GM12878 (cell line): ENCODE measurements around the gene ZNF775. TPM values are rescaled to one million over a fixed set of nuclear protein-coding genes. Genes with fewer than 3 reads are reported as not detected.

ENCODE experiments used
- ATAC-seq: fragments of 200-7000 bp; cut with Tn5 transposase; 3 replicates; pipeline ENCODE4 v1.9.1; 2020; ENCODE audit warnings: mild to moderate bottlenecking, moderate library complexity
- BruUV-seq: library from RNA; stranded (reverse); fragments of 400-500 nt; replicated peaks from 2 replicates; lab custom pipeline; 2021; lab: Mats Ljungman, UMichigan
- CTCF ChIA-PET: fragments of 300-600 bp; sonication (Branson Sonifier 250); formaldehyde crosslinking; extraction: SDS; loops from one replicate; lab custom pipeline; 2021; ENCODE audit warnings: inconsistent platforms; lab: Yijun Ruan, JAX
- POLR2A ChIA-PET: fragments of 350-600 bp; formaldehyde crosslinking; extraction: SDS; loops from one replicate; lab custom pipeline; 2021; ENCODE audit warnings: inconsistent platforms; lab: Charles Lee
- RAD21 ChIA-PET: fragments of 300-600 bp; sonication (Branson Sonifier 250); formaldehyde crosslinking; loops from one replicate; lab custom pipeline; 2023; ENCODE audit warnings: antibody characterized with exemption; ENCODE audit not compliant: unreplicated experiment; lab: Charles Lee
- SMC1A ChIA-PET: fragments of 300-600 bp; sonication (Branson Sonifier 250); formaldehyde crosslinking; loops from one replicate; lab custom pipeline; 2023; ENCODE audit not compliant: unreplicated experiment, uncharacterized antibody; lab: Charles Lee
- DNase-seq: peaks from one replicate; pipeline ENCODE4 v3.0.0-alpha.2; 2011; ENCODE audit warnings: low read depth, low spot score
- FAIRE-seq: peaks from 3 replicates; lab custom pipeline; 2011; peaks lifted over from hg19 to GRCh38; lab: Jason Lieb, UNC
- H2AFZ ChIP-seq: 2 replicates; pipeline ENCODE4 v1.6.0; 2011; ENCODE audit warnings: low read depth, low read length, control low read depth; ENCODE audit not compliant: control insufficient read depth
- H3K27ac ChIP-seq: 2 replicates; pipeline ENCODE4 v1.5.1; 2011; ENCODE audit warnings: control low read depth; ENCODE audit not compliant: control insufficient read depth, insufficient read depth
- H3K27me3 ChIP-seq, 2 experiments: replicated peaks in 1 of 2; 2 replicates each; pipeline versions ENCODE4 v1.6.0 to v1.6.1; 2011; ENCODE audit warnings: low read length in 1 of 2; ENCODE audit not compliant: control insufficient read depth in 2 of 2, insufficient read depth in 2 of 2
- H3K36me3 ChIP-seq, 2 experiments: 2 replicates each; pipeline ENCODE4 v1.5.1; 2011; ENCODE audit warnings: low read length in 1 of 2; ENCODE audit not compliant: control insufficient read depth in 2 of 2, insufficient read depth in 2 of 2
- H3K4me1 ChIP-seq: 2 replicates; pipeline ENCODE4 v1.6.1; 2011; ENCODE audit warnings: mild to moderate bottlenecking, low read length, moderate library complexity, mixed read lengths; ENCODE audit not compliant: control insufficient read depth, insufficient read depth
- H3K4me2 ChIP-seq: 2 replicates; pipeline ENCODE4 v1.6.0; 2011; ENCODE audit warnings: control low read depth; ENCODE audit not compliant: control insufficient read depth, insufficient read depth
- H3K4me3 ChIP-seq: fragments of 200-600 bp; sonication (generic); 2 replicates; pipeline ENCODE4 v1.5.1; 2016
- H3K79me2 ChIP-seq: 2 replicates; pipeline ENCODE4 v1.6.0; 2011; ENCODE audit warnings: low read length; ENCODE audit not compliant: control insufficient read depth, insufficient read depth
- H3K9ac ChIP-seq: 2 replicates; pipeline ENCODE4 v1.8.0; 2011; ENCODE audit warnings: low read length, control low read depth, mixed read lengths; ENCODE audit not compliant: control insufficient read depth, insufficient read depth
- H3K9me3 ChIP-seq: replicated peaks from 3 replicates; pipeline ENCODE4 v1.5.1; 2011; ENCODE audit warnings: mild to moderate bottlenecking, low read length; ENCODE audit not compliant: control insufficient read depth, insufficient read depth
- H4K20me1 ChIP-seq: 2 replicates; pipeline ENCODE4 v1.6.0; 2011; ENCODE audit not compliant: control insufficient read depth, insufficient read depth
- BMI1 ChIP-seq: fragments of 450-650 bp; IDR thresholded peaks from 2 replicates; pipeline ENCODE4 v1.6.1; 2016; ENCODE audit warnings: mild to moderate bottlenecking, moderate library complexity, borderline replicate concordance
- EED ChIP-seq: sonication (generic); IDR thresholded peaks from 2 replicates; pipeline ENCODE4 v1.6.1; 2016; ENCODE audit warnings: antibody characterized with exemption, low read depth
- LARP7 ChIP-seq: fragments of 450-650 bp; IDR thresholded peaks from 2 replicates; pipeline ENCODE4 v1.6.1; 2017; ENCODE audit warnings: mild to moderate bottlenecking
- NFYA ChIP-seq: IDR thresholded peaks from 2 replicates; pipeline ENCODE4 v1.6.1; 2011; ENCODE audit warnings: low read depth, mild to moderate bottlenecking, low read length, improper control_type of control experiment, borderline replicate concordance
- RUNX3 ChIP-seq: IDR thresholded peaks from 2 replicates; pipeline ENCODE4 v1.6.1; 2012; ENCODE audit warnings: low read length, inconsistent platforms
- TBL1XR1 ChIP-seq: IDR thresholded peaks from 2 replicates; pipeline ENCODE4 v1.6.1; 2012; ENCODE audit warnings: low read depth, low read length, improper control_type of control experiment
- TCF7 ChIP-seq: IDR thresholded peaks from 2 replicates; pipeline ENCODE4 v1.6.1; 2014; ENCODE audit warnings: antibody characterized with exemption, borderline replicate concordance
- WGBS: methylation state at CpG from one replicate; pipeline ENCODE4 v1.1.6; 2016; ENCODE audit warnings: low lambda C conversion rate; ENCODE audit not compliant: insufficient replicate concordance, insufficient coverage; ENCODE audit errors: missing lambda C conversion rate; 5-methylcytosine and 5-hydroxymethylcytosine counted together
- in situ Hi-C: fragments of 300-500 bp; cut with MboI; formaldehyde crosslinking; loops from 9 replicates; pipeline ENCODE4 v1.14.3; 2018; ENCODE audit warnings: mixed read lengths
- intact Hi-C: fragments of 100-400 bp; cut with micrococcal nuclease; formaldehyde crosslinking; loops from one replicate; pipeline ENCODE4 v1.14.2; 2022; ENCODE audit not compliant: unreplicated experiment
- polyA plus RNA-seq, 11 experiments: library from polyadenylated mRNA; depleted of rRNA in 4 of 11; unstranded in 6 of 11; stranded (reverse) in 5 of 11; fragments of >200 nt; fragmentation: Nextera tagmentation in 4 of 11; fragmentation: Illumina TruSeq in 1 of 11; extraction: Ambion mirVana in 4 of 11; extraction: Trizol in 1 of 11; gene quantifications; 1 replicate in 1 of 11; 2 replicates in 10 of 11; pipeline versions ENCODE4 v1.2.1 to v1.2.3, GENCODE V29; 2011 to 2016; ENCODE audit warnings: inconsistent platforms in 2 of 11, missing spikeins in 2 of 11, low read depth in 1 of 11
- total RNA-seq, 4 experiments: library from RNA; depleted of rRNA in 3 of 4; stranded (reverse); fragments of >200 nt in 3 of 4; fragmentation: Illumina TruSeq in 1 of 4; extraction: Trizol in 1 of 4; gene quantifications; 2 replicates each; pipeline versions ENCODE4 v1.2.1 to v1.2.3, GENCODE V29; 2013 to 2021
- TF ChIP-seq, protein P1 (sequence below): fragments of 450-650 bp; formaldehyde crosslinking; IDR thresholded peaks from 2 replicates; pipeline ENCODE4 v1.4.0; 2022; ENCODE audit warnings: mild to moderate bottlenecking, moderate library complexity
- TF ChIP-seq, protein P2 (sequence below): fragments of 150-350 bp; IDR thresholded peaks from 2 replicates; pipeline ENCODE4 v1.6.1; 2016; ENCODE audit warnings: low read depth, low read length
- TF ChIP-seq, protein P3 (sequence below): fragments of 450-650 bp; IDR thresholded peaks from 2 replicates; pipeline ENCODE4 v1.6.1; 2017; ENCODE audit warnings: mild to moderate bottlenecking, moderate library complexity

Gene ZNF775
- total and polyA plus RNA-seq, 10 of the 15 experiments (the other 5 are each of a cell fraction or from before 2014, with no cell fraction given), result 0.05 to 14.3 (median 2.1) TPM

DNA sequence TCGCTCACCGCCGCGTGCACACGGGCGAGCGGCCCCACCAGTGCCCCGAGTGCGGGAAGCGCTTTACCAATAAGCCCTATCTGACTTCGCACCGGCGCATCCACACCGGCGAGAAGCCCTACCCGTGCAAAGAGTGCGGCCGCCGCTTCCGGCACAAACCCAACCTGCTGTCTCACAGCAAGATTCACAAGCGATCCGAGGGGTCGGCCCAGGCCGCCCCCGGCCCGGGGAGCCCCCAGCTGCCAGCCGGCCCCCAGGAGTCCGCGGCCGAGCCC is 7.2 kb upstream of the ZNF775 start:
- ChIA-PET RAD21 (no interaction called here), POLR2A (interaction anchor here (3.0 kb wide), 1 partner anchor 12 kb away, joined by 10 read pairs; no protein-coding TSS in a partner anchor), CTCF (interaction anchor here (7.7 kb wide), 1 partner anchor 33 kb away, joined by 70 read pairs; a partner anchor contains a TSS), SMC1A (no interaction called here)
- no peak overlapping the region for H3K4me2 ChIP-seq
- TF ChIP-seq LARP7 (no peak), NFYA (no peak), BMI1 (no peak), TBL1XR1 (no peak), RUNX3 (no peak), TCF7 (no peak), EED (no peak)
- TF ChIP-seq, protein P1, sequence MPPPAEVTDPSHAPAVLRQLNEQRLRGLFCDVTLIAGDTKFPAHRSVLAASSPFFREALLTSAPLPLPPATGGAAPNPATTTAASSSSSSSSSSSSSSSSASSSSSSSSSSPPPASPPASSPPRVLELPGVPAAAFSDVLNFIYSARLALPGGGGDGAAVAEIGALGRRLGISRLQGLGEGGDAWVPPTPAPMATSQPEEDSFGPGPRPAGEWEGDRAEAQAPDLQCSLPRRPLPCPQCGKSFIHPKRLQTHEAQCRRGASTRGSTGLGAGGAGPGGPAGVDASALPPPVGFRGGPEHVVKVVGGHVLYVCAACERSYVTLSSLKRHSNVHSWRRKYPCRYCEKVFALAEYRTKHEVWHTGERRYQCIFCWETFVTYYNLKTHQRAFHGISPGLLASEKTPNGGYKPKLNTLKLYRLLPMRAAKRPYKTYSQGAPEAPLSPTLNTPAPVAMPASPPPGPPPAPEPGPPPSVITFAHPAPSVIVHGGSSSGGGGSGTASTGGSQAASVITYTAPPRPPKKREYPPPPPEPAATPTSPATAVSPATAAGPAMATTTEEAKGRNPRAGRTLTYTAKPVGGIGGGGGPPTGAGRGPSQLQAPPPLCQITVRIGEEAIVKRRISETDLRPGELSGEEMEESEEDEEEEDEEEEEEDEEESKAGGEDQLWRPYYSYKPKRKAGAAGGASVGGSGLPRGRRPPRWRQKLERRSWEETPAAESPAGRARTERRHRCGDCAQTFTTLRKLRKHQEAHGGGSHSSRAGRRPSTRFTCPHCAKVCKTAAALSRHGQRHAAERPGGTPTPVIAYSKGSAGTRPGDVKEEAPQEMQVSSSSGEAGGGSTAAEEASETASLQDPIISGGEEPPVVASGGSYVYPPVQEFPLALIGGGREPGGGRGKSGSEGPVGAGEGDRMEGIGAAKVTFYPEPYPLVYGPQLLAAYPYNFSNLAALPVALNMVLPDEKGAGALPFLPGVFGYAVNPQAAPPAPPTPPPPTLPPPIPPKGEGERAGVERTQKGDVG, result no peak
- TF ChIP-seq, protein P2, sequence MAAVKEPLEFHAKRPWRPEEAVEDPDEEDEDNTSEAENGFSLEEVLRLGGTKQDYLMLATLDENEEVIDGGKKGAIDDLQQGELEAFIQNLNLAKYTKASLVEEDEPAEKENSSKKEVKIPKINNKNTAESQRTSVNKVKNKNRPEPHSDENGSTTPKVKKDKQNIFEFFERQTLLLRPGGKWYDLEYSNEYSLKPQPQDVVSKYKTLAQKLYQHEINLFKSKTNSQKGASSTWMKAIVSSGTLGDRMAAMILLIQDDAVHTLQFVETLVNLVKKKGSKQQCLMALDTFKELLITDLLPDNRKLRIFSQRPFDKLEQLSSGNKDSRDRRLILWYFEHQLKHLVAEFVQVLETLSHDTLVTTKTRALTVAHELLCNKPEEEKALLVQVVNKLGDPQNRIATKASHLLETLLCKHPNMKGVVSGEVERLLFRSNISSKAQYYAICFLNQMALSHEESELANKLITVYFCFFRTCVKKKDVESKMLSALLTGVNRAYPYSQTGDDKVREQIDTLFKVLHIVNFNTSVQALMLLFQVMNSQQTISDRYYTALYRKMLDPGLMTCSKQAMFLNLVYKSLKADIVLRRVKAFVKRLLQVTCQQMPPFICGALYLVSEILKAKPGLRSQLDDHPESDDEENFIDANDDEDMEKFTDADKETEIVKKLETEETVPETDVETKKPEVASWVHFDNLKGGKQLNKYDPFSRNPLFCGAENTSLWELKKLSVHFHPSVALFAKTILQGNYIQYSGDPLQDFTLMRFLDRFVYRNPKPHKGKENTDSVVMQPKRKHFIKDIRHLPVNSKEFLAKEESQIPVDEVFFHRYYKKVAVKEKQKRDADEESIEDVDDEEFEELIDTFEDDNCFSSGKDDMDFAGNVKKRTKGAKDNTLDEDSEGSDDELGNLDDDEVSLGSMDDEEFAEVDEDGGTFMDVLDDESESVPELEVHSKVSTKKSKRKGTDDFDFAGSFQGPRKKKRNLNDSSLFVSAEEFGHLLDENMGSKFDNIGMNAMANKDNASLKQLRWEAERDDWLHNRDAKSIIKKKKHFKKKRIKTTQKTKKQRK, result no peak
- TF ChIP-seq, protein P3, sequence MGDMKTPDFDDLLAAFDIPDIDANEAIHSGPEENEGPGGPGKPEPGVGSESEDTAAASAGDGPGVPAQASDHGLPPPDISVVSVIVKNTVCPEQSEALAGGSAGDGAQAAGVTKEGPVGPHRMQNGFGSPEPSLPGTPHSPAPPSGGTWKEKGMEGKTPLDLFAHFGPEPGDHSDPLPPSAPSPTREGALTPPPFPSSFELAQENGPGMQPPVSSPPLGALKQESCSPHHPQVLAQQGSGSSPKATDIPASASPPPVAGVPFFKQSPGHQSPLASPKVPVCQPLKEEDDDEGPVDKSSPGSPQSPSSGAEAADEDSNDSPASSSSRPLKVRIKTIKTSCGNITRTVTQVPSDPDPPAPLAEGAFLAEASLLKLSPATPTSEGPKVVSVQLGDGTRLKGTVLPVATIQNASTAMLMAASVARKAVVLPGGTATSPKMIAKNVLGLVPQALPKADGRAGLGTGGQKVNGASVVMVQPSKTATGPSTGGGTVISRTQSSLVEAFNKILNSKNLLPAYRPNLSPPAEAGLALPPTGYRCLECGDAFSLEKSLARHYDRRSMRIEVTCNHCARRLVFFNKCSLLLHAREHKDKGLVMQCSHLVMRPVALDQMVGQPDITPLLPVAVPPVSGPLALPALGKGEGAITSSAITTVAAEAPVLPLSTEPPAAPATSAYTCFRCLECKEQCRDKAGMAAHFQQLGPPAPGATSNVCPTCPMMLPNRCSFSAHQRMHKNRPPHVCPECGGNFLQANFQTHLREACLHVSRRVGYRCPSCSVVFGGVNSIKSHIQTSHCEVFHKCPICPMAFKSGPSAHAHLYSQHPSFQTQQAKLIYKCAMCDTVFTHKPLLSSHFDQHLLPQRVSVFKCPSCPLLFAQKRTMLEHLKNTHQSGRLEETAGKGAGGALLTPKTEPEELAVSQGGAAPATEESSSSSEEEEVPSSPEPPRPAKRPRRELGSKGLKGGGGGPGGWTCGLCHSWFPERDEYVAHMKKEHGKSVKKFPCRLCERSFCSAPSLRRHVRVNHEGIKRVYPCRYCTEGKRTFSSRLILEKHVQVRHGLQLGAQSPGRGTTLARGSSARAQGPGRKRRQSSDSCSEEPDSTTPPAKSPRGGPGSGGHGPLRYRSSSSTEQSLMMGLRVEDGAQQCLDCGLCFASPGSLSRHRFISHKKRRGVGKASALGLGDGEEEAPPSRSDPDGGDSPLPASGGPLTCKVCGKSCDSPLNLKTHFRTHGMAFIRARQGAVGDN, result no peak
- peaks cover 69% of the 10 kb centered on the region for H3K79me2 ChIP-seq
- H3K9me3 ChIP-seq, result no peaks in the 10 kb centered on the region
- H3K27me3 ChIP-seq, result no peaks in the 10 kb centered on the region
- WGBS, result 98% methylated on average over 15 of the region's 30 CpGs
- in situ Hi-C loops (no loop called here), intact Hi-C loops (no loop called here)
- FAIRE-seq (no peak), ATAC-seq (no peak), DNase-seq (no peak)
- no peak overlapping the region for H3K27ac ChIP-seq
- H2AFZ ChIP-seq, result no peak overlapping the region
- H3K4me3 ChIP-seq, result no peak overlapping the region
- H3K4me1 ChIP-seq, result peaks cover 37% of the 10 kb centered on the region
- no peaks in the 10 kb centered on the region; the same call in 1 of the 2 replicates for H4K20me1 ChIP-seq
- no peak overlapping the region for H3K9ac ChIP-seq
- H3K36me3 ChIP-seq, result peaks cover 17 to 20% of the 10 kb centered on the region in 2 experiments
- BruUV-seq, result no TSS peak
